Activated naive CD8-positive, alpha-beta T cell treated with anti-CD3 and anti-CD28 coated beads, Interleukin-2, amount 10 ng/mL, durations not matched to agents 7 days and 5 days (primary cell): ENCODE data around the gene PTPRN2. TPM values are rescaled to one million over a fixed set of nuclear protein-coding genes. Genes with fewer than 3 reads are reported as not detected.
"Not testable (repeated sequence)": the region's sequence is repeated elsewhere in the genome, so short reads cannot be mapped to it uniquely, and the experiment has no call there.

Experiments used
- ATAC-seq: fragments of 150-1000 bp; cut with Tn5 transposase; one replicate; pipeline ENCODE4 v1.10.0; 2021; ENCODE audit warnings: low read depth, moderate library complexity
- POLR2A ChIA-PET: fragments of 350-600 bp; sonication (Branson Sonifier 250); formaldehyde crosslinking; loops from one replicate; lab custom pipeline; 2021; ENCODE audit warnings: antibody characterized with exemption; lab: Charles Lee
- DNase-seq: peaks from one replicate; pipeline ENCODE4 v3.0.0; 2021
- H3K27ac Mint-ChIP-seq: one replicate; pipeline ENCODE4 v1.8.0; 2022; ENCODE audit warnings: mild to moderate bottlenecking, mixed read lengths
- H3K27me3 Mint-ChIP-seq: one replicate; pipeline ENCODE4 v1.8.0; 2022; ENCODE audit warnings: mild to moderate bottlenecking, moderate library complexity, mixed read lengths
- H3K36me3 Mint-ChIP-seq: one replicate; pipeline ENCODE4 v1.8.0; 2021; ENCODE audit warnings: mild to moderate bottlenecking, mixed read lengths
- H3K4me1 Mint-ChIP-seq: one replicate; pipeline ENCODE4 v1.8.0; 2021; ENCODE audit warnings: mixed read lengths
- H3K4me3 Mint-ChIP-seq: one replicate; pipeline ENCODE4 v1.8.0; 2022; ENCODE audit warnings: mild to moderate bottlenecking, moderate library complexity, mixed read lengths
- H3K9me3 Mint-ChIP-seq: one replicate; pipeline ENCODE4 v1.8.0; 2021; ENCODE audit warnings: mixed read lengths
- total RNA-seq, 2 experiments: library from RNA; stranded (reverse); gene quantifications; one replicate each; pipeline ENCODE4 v1.2.3, GENCODE V29; 2021

PTPRN2 gene
- total RNA-seq, 2 experiments from 2014 or later: 4.5 to 4.9 TPM

DNA sequence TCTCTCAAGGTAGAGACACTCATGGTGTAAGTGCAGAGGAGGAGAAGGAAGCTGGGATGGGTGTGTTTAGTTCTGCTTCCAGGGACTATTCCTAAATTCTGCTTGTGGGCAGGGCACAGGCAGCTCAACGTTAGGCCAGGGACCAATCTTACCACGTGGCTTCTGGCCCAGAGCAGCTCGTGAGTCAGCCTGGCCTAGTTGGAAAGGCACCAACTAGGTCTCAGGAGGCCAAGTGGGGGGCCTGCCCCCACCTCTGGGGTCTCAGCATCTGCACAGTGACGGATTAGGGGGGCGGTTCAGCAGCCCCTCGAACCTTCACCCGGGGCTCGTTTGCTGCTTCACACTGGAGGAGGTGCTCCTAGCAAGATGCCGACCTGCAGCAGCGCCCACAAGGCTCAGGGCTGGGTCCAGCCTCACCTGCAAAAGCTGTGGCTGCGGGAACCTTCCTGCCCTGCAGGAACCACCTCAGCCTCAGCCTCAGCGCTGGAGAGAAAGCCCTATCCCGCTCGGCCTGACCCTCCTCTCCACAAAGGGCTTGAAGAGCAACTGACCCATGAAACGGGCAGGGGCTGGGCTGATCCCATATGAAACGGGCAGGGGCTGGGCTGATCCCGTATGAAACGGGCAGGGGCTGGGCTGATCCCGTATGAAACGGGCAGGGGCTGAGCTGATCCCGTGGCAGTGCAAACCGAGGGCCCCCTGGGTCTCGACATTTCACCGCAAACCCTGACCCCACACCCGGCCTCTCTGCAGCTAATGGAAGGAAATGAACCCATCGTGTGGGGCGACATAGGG lies 803.4 kb downstream of the PTPRN2 start:
- no peaks in the 10 kb centered on the region for H3K4me1 Mint-ChIP-seq
- POLR2A ChIA-PET: no interaction called here
- no peaks in the 10 kb centered on the region for H3K27me3 Mint-ChIP-seq
- H3K4me3 Mint-ChIP-seq: no peak overlapping the region
- DNase-seq (no peak), ATAC-seq (no peak)
- H3K9me3 Mint-ChIP-seq: no peaks in the 10 kb centered on the region
- no peaks in the 10 kb centered on the region for H3K36me3 Mint-ChIP-seq
- no peak overlapping the region for H3K27ac Mint-ChIP-seq

DNA sequence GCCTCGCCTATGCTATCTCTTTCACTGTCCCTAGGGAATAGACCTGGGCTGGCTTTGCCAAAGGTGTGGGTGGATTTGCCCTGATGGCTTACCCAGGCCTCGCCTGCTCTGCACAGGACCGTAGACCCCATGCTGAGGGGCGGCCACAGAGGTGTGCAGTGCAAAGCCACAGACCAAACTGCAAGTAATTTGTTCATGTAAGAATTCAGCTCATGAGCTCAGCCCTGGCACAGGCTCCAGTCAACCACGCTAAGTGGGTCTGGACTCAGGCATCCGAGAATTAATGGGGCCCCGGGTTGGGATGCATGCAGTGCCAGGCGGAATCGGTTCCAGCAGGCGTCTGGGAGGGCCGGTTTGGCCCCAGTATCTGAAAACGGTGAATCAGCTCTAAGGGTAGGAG lies 805.6 kb downstream of the PTPRN2 start:
- peaks cover under 1% of the 10 kb centered on the region for H3K27me3 Mint-ChIP-seq
- no peak overlapping the region for H3K27ac Mint-ChIP-seq
- no peak for DNase-seq
- POLR2A ChIA-PET: no interaction called here
- H3K9me3 Mint-ChIP-seq: no peaks in the 10 kb centered on the region
- no peaks in the 10 kb centered on the region for H3K4me1 Mint-ChIP-seq
- no peaks in the 10 kb centered on the region for H3K36me3 Mint-ChIP-seq
- no peak for ATAC-seq
- no peak overlapping the region for H3K4me3 Mint-ChIP-seq

DNA sequence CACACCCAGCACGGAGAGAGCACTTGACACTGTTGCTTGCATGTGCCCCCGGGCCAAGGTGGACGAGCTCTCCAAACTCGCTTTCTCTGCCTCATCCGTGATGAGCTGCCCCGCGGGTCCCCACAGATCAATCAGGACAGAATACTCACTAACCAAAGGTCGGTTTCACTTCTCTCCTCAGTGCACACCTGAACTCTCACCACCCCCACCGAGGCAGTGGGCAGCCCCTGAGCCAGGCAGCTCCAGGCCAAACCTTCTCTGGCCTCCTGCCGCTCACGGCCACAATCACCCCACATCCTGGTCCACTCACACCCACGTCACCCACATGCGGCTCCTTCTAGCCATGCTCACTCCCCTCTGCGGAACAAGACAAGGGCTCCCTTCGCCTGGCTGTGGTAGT lies 806.9 kb downstream of the PTPRN2 start:
- Mint-ChIP-seq H3K4me1 (no peaks in the 10 kb centered on the region), H3K27ac (no peak overlapping the region), H3K36me3 (no peaks in the 10 kb centered on the region), H3K4me3 (no peak overlapping the region), H3K27me3 (peaks cover 2% of the 10 kb centered on the region), H3K9me3 (no peaks in the 10 kb centered on the region)
- DNase-seq (no peak), ATAC-seq (no peak)
- POLR2A ChIA-PET: no interaction called here

DNA sequence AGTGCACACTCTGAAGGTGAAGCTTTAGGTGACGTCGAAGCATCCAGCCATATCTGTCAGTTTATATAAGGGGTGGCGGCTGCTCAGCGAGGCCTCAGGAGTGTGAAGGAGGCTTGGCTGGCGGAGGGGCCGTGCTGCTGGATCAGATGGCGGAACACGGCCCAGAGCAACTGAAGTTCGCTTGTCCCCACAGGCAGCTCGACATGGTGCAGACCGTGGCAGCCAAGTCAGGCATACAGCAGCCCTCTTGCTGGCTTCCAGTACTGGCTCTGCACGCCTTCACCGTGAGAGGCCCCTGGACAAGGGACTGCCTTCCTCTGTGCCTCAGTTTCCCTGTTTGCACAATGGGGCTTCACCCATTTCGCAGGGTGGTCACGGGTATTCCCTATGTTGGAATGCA lies 807.3 kb downstream of the PTPRN2 start:
- ATAC-seq: no peak
- POLR2A ChIA-PET: no interaction called here
- peaks cover 2% of the 10 kb centered on the region for H3K27me3 Mint-ChIP-seq

DNA sequence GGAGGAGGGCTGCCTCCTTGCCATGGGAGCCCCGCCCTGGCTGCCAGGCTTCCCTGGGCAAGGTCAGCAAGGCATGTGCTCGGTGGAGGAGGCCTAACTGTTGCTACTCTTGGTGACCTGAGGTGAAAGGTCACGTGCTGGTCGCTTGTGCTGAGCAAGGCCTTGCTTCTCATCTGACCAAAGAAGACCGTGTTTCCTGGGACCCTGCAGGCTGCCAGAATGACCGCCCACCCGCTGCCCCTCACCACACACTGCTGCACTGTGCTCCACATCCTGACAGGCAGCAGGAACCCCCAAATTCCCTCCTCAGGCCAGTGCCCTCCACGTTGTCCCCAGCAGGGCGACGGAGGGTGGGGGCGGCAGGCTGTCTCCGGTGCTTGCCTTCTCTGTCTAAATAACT lies 808.4 kb downstream of the PTPRN2 start:
- Mint-ChIP-seq H3K4me1 (no peaks in the 10 kb centered on the region), H3K4me3 (no peak overlapping the region), H3K36me3 (no peaks in the 10 kb centered on the region), H3K9me3 (no peaks in the 10 kb centered on the region), H3K27me3 (peaks cover 2% of the 10 kb centered on the region), H3K27ac (no peak overlapping the region)
- DNase-seq (no peak), ATAC-seq (no peak)
- POLR2A ChIA-PET: no interaction called here

More for the DNA sequence above, 807.3 kb downstream of the PTPRN2 start:
- DNase-seq: no peak
- H3K36me3 Mint-ChIP-seq: no peaks in the 10 kb centered on the region
- no peak overlapping the region for H3K4me3 Mint-ChIP-seq
- H3K4me1 Mint-ChIP-seq: no peaks in the 10 kb centered on the region
- no peak overlapping the region for H3K27ac Mint-ChIP-seq
- H3K9me3 Mint-ChIP-seq: no peaks in the 10 kb centered on the region

DNA sequence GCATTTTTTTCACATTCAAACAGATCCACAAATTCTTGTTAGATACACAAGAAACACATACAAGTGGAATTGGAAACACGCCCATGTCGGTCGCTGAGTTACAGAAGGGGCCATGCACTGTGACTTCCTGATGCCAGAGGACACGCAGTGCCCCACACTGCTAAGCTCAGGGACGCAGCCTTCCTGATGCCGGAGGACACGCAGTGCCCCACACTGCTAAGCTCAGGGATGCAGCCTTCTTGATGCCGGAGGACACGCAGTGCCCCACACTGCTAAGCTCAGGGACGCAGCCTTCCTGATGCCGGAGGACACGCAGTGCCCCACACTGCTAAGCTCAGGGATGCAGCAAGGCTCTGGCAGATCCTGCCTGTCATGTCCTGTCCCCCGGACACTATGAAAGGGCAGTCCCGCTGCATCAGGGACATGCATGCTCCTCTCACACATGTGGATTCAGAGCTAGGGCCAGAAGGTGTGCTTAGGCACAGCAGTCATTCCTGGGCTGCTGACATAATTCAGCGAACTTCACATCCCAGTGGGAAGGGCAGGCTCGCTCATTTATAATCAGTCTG lies 810.3 kb downstream of the PTPRN2 start:
- ATAC-seq, H3K27ac Mint-ChIP-seq, H3K36me3 Mint-ChIP-seq, H3K9me3 Mint-ChIP-seq, DNase-seq, H3K27me3 Mint-ChIP-seq, POLR2A ChIA-PET, H3K4me3 Mint-ChIP-seq, H3K4me1 Mint-ChIP-seq: not testable (repeated sequence)

DNA sequence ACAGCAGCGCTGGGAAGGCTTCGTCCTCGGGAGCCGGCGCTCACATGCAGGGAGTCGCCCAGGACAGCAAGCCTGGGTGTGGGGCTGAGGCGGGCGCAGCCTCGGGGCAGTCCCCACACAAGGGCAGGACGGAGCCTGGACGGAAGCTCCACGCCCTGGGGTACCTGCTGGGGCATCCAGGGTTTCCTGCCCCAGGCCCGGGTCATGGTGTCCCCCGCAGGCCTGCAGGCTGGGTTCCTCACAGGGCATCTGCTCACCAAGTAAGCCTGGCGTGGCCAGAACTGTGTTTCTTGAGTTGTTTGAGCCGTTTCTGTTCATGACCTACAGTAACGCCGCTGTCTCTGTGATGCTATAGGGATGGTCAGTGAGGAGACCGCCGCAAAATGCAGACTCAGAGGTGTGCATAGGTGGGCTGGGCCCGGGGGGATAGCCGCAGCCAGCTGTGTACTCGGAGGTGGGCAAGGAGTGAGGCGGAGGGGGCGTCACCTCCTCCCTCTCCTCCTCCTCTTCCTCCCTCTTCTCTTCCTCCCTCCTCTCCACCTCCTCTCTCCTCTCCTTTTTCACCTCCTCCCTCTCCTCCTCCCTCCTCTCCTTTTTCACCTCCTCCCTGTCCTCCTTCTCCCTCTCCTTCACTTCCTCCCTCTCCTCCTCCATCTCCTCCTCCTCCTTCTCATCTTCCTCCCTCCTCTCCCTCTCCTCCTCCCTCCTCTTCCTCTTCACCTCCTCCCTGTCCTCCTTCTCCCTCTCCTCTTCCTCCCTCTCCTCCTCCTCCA lies 811.9 kb downstream of the PTPRN2 start:
- H3K4me3 Mint-ChIP-seq: no peak overlapping the region
- ATAC-seq (no peak), DNase-seq (no peak)
- no peaks in the 10 kb centered on the region for H3K4me1 Mint-ChIP-seq
- POLR2A ChIA-PET: no interaction called here
- H3K27me3 Mint-ChIP-seq: peaks cover 2% of the 10 kb centered on the region
- peaks cover 4% of the 10 kb centered on the region for H3K36me3 Mint-ChIP-seq
- peaks cover 7% of the 10 kb centered on the region for H3K9me3 Mint-ChIP-seq
- H3K27ac Mint-ChIP-seq: no peak overlapping the region

DNA sequence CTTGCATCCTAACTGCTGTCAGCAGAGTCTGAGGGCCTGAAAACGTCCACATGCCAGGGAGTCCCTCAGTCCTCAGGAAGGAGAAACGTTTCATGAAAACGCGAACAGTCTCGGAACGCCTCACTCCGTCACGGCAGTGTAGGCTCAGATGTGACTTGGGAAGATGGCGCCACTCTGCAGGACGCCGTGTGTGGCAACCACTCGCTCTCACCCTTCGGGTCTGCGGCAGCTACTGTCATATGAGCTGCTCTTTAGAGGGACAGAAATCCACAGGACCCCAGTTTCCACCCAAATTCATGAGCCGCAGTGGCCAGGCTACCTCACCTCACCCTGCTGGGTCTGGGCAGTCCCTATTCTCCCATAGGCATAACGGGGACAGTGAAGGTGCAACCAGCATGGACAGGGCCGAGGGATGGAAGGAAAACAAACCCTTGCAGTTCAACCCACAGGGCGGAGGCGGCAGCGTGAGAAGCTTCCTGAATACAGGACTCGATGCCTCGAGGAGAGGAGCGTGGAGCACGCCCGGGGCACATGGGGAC lies 812.5 kb downstream of the PTPRN2 start:
- Mint-ChIP-seq H3K36me3 (peaks cover 4% of the 10 kb centered on the region), H3K27me3 (peaks cover 2% of the 10 kb centered on the region), H3K27ac (no peak overlapping the region), H3K4me1 (no peaks in the 10 kb centered on the region), H3K9me3 (peaks cover 7% of the 10 kb centered on the region), H3K4me3 (no peak overlapping the region)
- ATAC-seq (no peak), DNase-seq (no peak)
- POLR2A ChIA-PET: no interaction called here

DNA sequence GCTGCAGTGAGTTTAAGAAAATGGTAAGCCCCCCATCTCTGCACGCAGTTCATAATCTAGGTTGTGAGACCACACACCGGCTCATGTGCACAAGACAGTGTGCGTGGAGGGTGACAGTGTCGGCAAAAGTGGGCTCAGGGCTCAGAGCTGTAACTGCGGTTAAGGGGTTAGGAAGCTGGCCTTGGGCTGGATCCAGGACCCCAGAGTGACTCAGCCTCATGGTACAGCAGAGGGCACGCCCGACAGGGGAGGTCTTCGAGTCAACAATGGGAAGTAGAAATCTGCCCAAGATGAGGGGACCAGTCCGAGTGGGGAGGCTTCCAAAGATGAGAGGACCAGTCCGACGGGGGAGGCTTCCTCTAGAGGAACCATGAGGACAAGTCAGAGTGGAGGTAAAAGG lies 813.1 kb downstream of the PTPRN2 start:
- H3K9me3 Mint-ChIP-seq: peaks cover 7% of the 10 kb centered on the region
- H3K4me1 Mint-ChIP-seq: no peaks in the 10 kb centered on the region
- no peak overlapping the region for H3K27ac Mint-ChIP-seq
- H3K36me3 Mint-ChIP-seq: peaks cover 4% of the 10 kb centered on the region
- ATAC-seq: no peak
- POLR2A ChIA-PET: no interaction called here
- H3K27me3 Mint-ChIP-seq: peaks cover 2% of the 10 kb centered on the region
- no peak overlapping the region for H3K4me3 Mint-ChIP-seq
- no peak for DNase-seq

DNA sequence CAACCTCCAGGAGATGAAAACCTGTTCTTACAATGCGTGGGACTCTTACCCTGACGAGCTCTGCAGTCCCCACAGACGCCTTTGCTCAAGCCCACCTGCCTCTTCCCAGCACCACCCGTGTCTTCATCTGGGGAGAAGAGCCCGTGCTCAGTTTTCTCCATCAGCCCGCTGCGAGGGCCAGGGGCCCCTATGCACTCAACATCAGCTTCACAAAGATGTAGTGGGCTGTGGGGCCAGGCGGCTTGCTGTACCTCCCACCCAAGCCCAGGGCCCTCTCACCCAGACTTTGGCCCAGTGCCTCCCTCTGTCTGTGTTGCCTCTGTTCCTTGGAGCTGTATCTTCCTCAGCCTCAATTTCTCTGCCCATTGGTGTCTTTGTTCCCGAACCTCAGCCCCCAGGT lies 814.3 kb downstream of the PTPRN2 start:
- Mint-ChIP-seq H3K4me3 (no peak overlapping the region), H3K36me3 (peaks cover 4% of the 10 kb centered on the region), H3K27ac (no peak overlapping the region), H3K4me1 (no peaks in the 10 kb centered on the region), H3K27me3 (peaks cover 2% of the 10 kb centered on the region), H3K9me3 (peaks cover 7% of the 10 kb centered on the region)
- no peak for ATAC-seq
- no peak for DNase-seq
- POLR2A ChIA-PET: no interaction called here

DNA sequence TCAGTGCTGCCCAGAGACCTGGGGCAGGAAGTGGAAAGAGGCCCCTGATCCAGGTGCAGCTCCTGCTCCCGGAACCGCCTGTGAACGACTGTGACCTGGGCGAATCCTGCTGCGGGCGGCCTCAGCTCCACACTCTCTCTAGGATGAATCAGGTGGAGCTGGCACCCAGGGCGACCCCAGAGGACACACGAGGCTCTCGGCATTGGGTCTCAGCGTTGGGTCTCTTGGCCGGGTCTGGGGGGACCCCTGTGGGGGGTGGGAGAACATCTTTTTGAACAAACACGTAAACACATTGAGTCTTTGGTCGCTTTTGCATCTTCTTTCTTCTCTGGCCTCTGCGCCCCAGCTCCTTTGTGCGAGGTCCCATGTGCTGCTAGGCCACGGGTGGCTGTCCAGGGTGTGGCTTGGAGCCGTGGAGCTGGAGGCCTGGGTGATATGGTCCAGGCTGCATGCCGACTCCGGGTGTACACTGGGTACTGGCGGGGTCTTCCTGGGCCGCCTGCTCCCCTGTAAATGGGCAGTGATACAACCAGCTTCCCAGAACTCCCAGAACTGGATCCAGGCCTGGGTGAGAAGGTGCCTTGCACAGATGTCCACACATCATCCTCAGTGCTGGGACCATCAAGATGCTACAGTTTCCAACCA lies 815.0 kb downstream of the PTPRN2 start:
- no peak overlapping the region for H3K27ac Mint-ChIP-seq
- POLR2A ChIA-PET: no interaction called here
- H3K9me3 Mint-ChIP-seq: peaks cover 7% of the 10 kb centered on the region
- ATAC-seq (no peak), DNase-seq (no peak)
- H3K4me3 Mint-ChIP-seq: no peak overlapping the region
- H3K27me3 Mint-ChIP-seq: peaks cover 2% of the 10 kb centered on the region
- H3K4me1 Mint-ChIP-seq: no peaks in the 10 kb centered on the region
- H3K36me3 Mint-ChIP-seq: peaks cover 4% of the 10 kb centered on the region

DNA sequence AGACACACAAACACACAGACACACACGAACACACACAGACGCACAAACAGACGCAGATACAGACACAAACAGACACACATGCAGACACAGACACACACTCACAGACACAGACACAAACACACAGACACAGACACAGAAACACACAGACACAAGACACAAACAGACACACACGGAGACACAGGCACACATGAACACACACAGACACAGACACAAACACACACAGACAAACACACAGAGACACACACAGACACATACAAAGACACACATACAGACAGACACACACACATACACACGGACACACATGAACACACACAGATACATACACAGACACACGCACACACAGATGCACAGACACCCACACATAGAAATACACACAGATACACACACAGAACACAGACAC lies 815.9 kb downstream of the PTPRN2 start:
- H3K36me3 Mint-ChIP-seq: peaks cover 4% of the 10 kb centered on the region
- ATAC-seq (no peak), DNase-seq (no peak)
- no peaks in the 10 kb centered on the region for H3K4me1 Mint-ChIP-seq
- peaks cover 7% of the 10 kb centered on the region for H3K9me3 Mint-ChIP-seq
- no peaks in the 10 kb centered on the region for H3K27me3 Mint-ChIP-seq
- POLR2A ChIA-PET: no interaction called here
- peak overlapping the region; percentile 23 for H3K27ac Mint-ChIP-seq
- no peak overlapping the region for H3K4me3 Mint-ChIP-seq

DNA sequence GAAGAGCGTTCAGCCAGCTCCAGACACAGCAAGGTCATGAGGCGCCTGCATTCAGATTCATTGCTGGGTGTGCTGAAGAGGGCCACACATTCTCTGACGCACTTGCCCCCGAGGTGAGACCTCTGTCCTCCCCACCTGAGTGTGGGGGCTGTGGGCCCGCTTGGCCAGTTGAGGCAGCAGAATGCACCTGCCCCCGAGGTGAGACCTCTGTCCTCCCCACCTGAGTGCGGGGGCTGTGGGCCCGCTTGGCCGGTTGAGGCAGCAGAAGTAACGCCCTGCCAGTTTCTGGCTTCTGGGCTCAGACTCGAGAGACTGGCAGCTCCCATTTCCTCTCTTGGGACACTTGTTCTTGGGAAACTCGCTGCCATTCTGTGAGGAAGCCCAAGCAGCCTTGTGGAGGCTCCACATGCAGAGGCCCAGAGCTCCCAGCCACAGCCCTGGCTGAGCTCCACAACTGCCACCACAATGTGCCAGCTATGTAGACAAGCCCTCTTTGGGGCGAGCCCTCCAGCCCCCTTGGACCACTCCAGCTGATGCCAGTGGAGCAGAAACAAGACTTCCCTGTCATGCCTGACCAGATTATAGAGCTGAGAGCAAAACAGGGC lies 816.8 kb downstream of the PTPRN2 start:
- ATAC-seq: no peak
- H3K4me1 Mint-ChIP-seq: no peaks in the 10 kb centered on the region
- DNase-seq: no peak
- H3K4me3 Mint-ChIP-seq: no peak overlapping the region
- POLR2A ChIA-PET: no interaction called here
- no peak overlapping the region for H3K27ac Mint-ChIP-seq
- peaks cover 13% of the 10 kb centered on the region for H3K9me3 Mint-ChIP-seq
- peaks cover 6% of the 10 kb centered on the region for H3K36me3 Mint-ChIP-seq
- no peaks in the 10 kb centered on the region for H3K27me3 Mint-ChIP-seq
